Thoracic aorta (tissue), 2 donors: ENCODE data around the gene MATN4. TPM values are rescaled to one million over a fixed set of nuclear protein-coding genes. Genes with fewer than 3 reads are reported as not detected.

Source experiments
- ATAC-seq: fragments of 150-250 bp; one replicate; pipeline ENCODE4 v1.8.0; 2017; ENCODE audit warnings: low read depth; ENCODE audit not compliant: insufficient number of reproducible peaks, low FRiP score
- DNase-seq: peaks from one replicate; pipeline ENCODE4 v3.0.0-alpha.2; 2020; ENCODE audit warnings: low spot score
- H3K27ac ChIP-seq, 2 donors: fragments of 200-600 bp; sonication (generic); 1 replicate in 1 of 2; 2 replicates in 1 of 2; pipeline ENCODE4 v1.5.1; 2016; ENCODE audit warnings: mild to moderate bottlenecking in 2 of 2, moderate library complexity in 2 of 2
- H3K27me3 ChIP-seq: fragments of 200-600 bp; sonication (generic); replicated peaks from 2 replicates; pipeline ENCODE4 v1.6.0; 2016; ENCODE audit warnings: mild to moderate bottlenecking; ENCODE audit not compliant: insufficient read depth
- H3K36me3 ChIP-seq: fragments of 200-600 bp; sonication (generic); one replicate; pipeline ENCODE4 v1.5.1; 2016
- H3K4me1 ChIP-seq, 2 donors: fragments of 200-600 bp; sonication (generic); 1 replicate in 1 of 2; 2 replicates in 1 of 2; pipeline versions ENCODE4 v1.5.1 to v1.6.0; 2016; ENCODE audit warnings: low read depth in 2 of 2, mild to moderate bottlenecking in 1 of 2; ENCODE audit not compliant: control insufficient read depth in 1 of 2
- H3K4me3 ChIP-seq: fragments of 200-600 bp; sonication (generic); 2 replicates; pipeline ENCODE4 v1.5.1; 2016; ENCODE audit warnings: mild to moderate bottlenecking
- H3K9me3 ChIP-seq: fragments of 200-600 bp; sonication (generic); 2 replicates; pipeline ENCODE4 v1.5.1; 2016
- total RNA-seq, 2 donors: library from RNA; depleted of rRNA; stranded (reverse); fragments of >200 nt; gene quantifications; one replicate each; pipeline versions ENCODE4 v1.1.0 to v1.2.3, GENCODE V29; 2016
- TF ChIP-seq, protein P1 (sequence below): fragments of 200-600 bp; sonication (generic); IDR thresholded peaks from one replicate; pipeline ENCODE4 v1.5.1; 2019; ENCODE audit warnings: antibody characterized with exemption

MATN4 gene
- total RNA-seq, 2 donors from 2014 or later, result 0.27 TPM; not detected in 1

DNA sequence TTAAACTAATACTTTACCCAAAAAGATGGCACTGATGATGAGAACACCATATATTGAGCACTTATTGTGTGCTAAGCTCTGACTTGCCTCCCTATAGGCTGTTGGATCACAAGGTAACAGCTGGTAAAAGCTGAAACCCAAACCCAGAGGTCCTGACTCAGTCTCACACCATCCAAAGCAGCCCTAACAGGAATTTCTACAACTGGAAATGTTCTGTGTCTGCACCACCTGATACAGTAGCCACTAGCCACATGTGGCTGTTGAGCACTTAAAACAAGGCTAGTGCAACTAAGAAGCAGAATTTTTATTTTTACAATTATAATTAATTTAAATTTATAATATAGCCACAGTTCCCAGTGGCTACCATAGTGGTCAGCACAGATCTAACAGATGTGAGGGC is 15.6 kb upstream of the MATN4 start:
- no peak overlapping the region for H3K27ac ChIP-seq
- TF ChIP-seq, protein P1, sequence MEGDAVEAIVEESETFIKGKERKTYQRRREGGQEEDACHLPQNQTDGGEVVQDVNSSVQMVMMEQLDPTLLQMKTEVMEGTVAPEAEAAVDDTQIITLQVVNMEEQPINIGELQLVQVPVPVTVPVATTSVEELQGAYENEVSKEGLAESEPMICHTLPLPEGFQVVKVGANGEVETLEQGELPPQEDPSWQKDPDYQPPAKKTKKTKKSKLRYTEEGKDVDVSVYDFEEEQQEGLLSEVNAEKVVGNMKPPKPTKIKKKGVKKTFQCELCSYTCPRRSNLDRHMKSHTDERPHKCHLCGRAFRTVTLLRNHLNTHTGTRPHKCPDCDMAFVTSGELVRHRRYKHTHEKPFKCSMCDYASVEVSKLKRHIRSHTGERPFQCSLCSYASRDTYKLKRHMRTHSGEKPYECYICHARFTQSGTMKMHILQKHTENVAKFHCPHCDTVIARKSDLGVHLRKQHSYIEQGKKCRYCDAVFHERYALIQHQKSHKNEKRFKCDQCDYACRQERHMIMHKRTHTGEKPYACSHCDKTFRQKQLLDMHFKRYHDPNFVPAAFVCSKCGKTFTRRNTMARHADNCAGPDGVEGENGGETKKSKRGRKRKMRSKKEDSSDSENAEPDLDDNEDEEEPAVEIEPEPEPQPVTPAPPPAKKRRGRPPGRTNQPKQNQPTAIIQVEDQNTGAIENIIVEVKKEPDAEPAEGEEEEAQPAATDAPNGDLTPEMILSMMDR, result no peak
- no peak for ATAC-seq
- H3K27me3 ChIP-seq, result no peaks in the 10 kb centered on the region
- no peak for DNase-seq
- H3K9me3 ChIP-seq, result no peaks in the 10 kb centered on the region
- H3K36me3 ChIP-seq, result peaks cover 19% of the 10 kb centered on the region
- no peaks in the 10 kb centered on the region for H3K4me1 ChIP-seq
- no peak overlapping the region for H3K4me3 ChIP-seq

DNA sequence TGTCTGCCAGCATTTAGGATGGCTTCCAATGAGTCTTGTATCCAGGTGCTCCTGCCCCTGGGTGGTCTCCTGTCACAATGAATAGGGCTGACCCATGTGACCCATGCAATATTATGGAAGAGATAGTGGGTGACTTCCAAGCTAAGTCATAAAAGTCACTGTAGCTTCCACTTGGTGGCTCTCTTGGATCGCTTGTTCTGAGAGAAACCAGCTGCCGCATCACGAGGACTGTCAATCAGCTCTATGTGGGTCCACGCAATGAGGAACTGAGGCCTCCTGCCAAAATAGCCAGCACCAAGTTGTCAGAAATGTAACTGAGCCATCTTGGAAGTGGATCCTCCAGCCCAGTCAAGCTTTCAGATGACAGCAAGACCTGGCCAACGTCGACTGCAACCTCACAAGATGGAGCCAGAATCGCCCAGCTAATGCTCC is 14.9 kb upstream of the MATN4 start:
- no peaks in the 10 kb centered on the region for H3K4me1 ChIP-seq
- no peak for DNase-seq
- H3K9me3 ChIP-seq, result no peaks in the 10 kb centered on the region
- peaks cover 16% of the 10 kb centered on the region for H3K36me3 ChIP-seq
- no peak overlapping the region for H3K4me3 ChIP-seq
- TF ChIP-seq, protein P1, result no peak
- no peak overlapping the region for H3K27ac ChIP-seq
- no peak for ATAC-seq
- no peaks in the 10 kb centered on the region for H3K27me3 ChIP-seq

DNA sequence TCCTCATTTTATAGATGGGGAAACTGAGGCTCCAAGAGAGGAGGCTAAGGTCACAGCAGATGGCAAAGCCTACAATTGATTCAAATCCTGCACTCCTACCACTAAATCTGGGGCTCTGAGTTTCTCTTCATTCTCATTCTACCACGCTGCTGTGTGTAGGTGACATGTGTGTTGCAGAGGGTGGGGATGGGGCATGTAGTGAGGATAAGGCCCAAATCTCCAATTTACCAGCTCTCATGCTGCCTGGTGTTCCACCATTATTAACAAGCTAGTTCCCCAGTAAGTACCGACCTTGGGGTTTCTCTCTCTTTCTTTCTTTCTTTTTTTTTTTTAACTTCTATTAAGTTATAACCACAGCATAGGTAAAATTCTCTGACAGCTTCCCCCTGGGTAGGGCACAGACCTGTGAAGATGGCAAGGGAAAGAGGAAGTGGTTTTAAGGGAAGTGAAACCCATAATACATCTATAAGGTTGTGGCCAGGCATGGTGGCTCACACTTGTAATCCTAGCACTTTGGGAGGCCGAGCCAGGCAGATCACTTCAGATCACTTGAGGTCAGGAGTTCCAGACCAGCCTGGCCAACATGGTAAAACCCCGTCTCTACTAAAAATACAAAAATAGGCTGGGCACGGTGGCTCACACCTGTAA is 13.0 kb upstream of the MATN4 start:
- H3K36me3 ChIP-seq, result peaks cover 5% of the 10 kb centered on the region
- no peak for ATAC-seq

DNA sequence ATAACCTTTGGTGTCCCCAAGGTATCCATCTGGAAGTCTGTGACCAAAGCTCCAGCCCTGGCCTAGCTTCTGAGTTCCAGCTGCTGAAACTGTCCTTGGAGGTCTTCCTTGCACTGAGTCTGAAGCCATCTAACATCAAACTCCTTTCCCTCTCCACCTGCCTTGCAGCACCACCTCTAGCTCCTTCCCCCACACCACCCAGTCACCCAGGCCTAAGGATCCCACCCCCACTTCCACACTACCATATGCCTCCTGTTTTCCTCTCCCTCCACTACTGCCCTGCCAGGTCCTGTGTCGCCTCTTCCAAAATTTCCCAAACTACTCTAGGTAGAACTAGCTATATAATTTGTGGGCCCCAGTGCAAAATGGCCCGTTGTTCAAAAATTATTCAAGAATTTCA is 10.8 kb upstream of the MATN4 start:
- no peak for DNase-seq

More for the DNA sequence above, 13.0 kb upstream of the MATN4 start:
- no peak for DNase-seq
- H3K4me1 ChIP-seq, result no peaks in the 10 kb centered on the region
- no peak overlapping the region for H3K4me3 ChIP-seq
- no peaks in the 10 kb centered on the region for H3K27me3 ChIP-seq
- H3K27ac ChIP-seq, result no peak overlapping the region
- H3K9me3 ChIP-seq, result no peaks in the 10 kb centered on the region
- TF ChIP-seq, protein P1, result no peak

DNA sequence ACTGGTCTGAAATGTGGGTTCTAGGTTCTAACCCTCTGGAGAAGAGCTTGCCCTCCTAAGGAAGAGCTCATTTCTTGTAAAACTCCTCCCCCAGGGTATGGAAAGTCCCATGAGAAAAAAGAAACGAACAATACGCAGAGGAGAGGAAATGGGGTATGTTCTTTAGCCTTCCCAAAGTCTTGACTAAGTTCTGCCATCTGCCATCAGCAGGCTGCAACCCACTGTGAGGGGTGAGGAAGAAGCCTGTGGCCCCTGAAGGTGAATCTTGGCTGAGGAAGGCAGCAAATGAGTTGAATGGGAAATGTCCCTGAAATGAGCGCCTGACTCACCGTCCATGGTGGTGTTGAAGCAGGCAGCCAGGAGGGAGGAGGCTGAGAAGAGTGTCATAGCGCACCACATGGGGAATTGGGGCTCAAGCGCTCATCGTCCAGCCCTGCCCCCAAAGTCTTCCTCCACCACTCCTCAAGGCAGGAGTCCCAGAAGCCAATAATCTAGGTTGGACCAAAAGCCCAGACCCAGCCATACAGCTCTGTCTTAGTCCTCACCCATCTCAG is 10.4 kb upstream of the MATN4 start:
- Histone ChIP-seq H3K9me3 (no peaks in the 10 kb centered on the region), H3K36me3 (no peaks in the 10 kb centered on the region), H3K27me3 (no peaks in the 10 kb centered on the region), H3K4me1 (no peaks in the 10 kb centered on the region), H3K27ac (no peak overlapping the region), H3K4me3 (no peak overlapping the region)
- TF ChIP-seq, protein P1, result no peak
- DNase-seq (no peak), ATAC-seq (no peak)

More for the DNA sequence above, 10.8 kb upstream of the MATN4 start:
- Histone ChIP-seq H3K27me3 (no peaks in the 10 kb centered on the region), H3K4me3 (no peak overlapping the region), H3K27ac (no peak overlapping the region), H3K9me3 (no peaks in the 10 kb centered on the region), H3K36me3 (no peaks in the 10 kb centered on the region), H3K4me1 (no peaks in the 10 kb centered on the region)
- no peak for ATAC-seq
- TF ChIP-seq, protein P1, result no peak
